ENCODE results near the gene GRIP1. TPM values are rescaled to one million over a fixed set of nuclear protein-coding genes. Genes with fewer than 3 reads are reported as not detected.

GRIP1 gene
- total and polyA plus RNA-seq, 2 of the 4 experiments (the other 2 are of a cell fraction) = under 0.01 to 0.07 TPM

- Histone ChIP-seq H2BK5ac (ENCODE audit: low read depth, low read length, poor library complexity, severe bottlenecking) (no peak overlapping the region), H3K27ac (ENCODE audit: insufficient read depth, low read length) (no peak overlapping the region), H3K4ac (ENCODE audit: low read depth, low read length) (no peak overlapping the region), H2AFZ (replicated peaks; ENCODE audit: low read length, poor library complexity) (no peak overlapping the region), H3K56ac (ENCODE audit: extremely low read depth, insufficient read depth, low read length) (no peak overlapping the region), H3K18ac (ENCODE audit: low read depth, low read length) (no peak overlapping the region), H3K14ac (replicated peaks; ENCODE audit: low read depth, low read length) (no peak overlapping the region), H3K4me2 (ENCODE audit: low read depth, low read length) (no peak overlapping the region), H3K79me1 (ENCODE audit: low read depth in 1 of 2, low read length in 2 of 2) (no peaks in the 10 kb centered on the region), H3K36me3 (ENCODE audit: control insufficient read depth, insufficient read depth, low read length) (no peaks in the 10 kb centered on the region), H4K20me1 (ENCODE audit: insufficient read depth, low read length) (no peaks in the 10 kb centered on the region), H3K27me3 (ENCODE audit: control insufficient read depth, insufficient read depth, low read length) (no peaks in the 10 kb centered on the region), H4K8ac (ENCODE audit: low read depth in 2 of 2, low read length in 2 of 2) (no peak overlapping the region), H3K9ac (ENCODE audit: low read depth, low read length) (no peak overlapping the region), H2BK15ac (ENCODE audit: low read depth, low read length) (no peak overlapping the region), H3K9me1 (ENCODE audit: insufficient read depth, low read length) (no peaks in the 10 kb centered on the region), H3K4me1 (ENCODE audit: control insufficient read depth, insufficient read depth, low read length) (no peaks in the 10 kb centered on the region), H3K9me3 (ENCODE audit: control insufficient read depth, insufficient read depth, low read length) (no peaks in the 10 kb centered on the region), H2AK9ac (replicated peaks; ENCODE audit: low read depth, low read length, poor library complexity) (no peak overlapping the region), H4K91ac (ENCODE audit: insufficient read depth, low read depth, low read length) (no peak overlapping the region), H3K23ac (ENCODE audit: low read depth, low read length) (no peak overlapping the region), H3K4me3 (ENCODE audit: insufficient read depth, low read depth, low read length) (no peak overlapping the region), H2BK120ac (ENCODE audit: low read depth, low read length) (no peak overlapping the region), H2BK20ac (ENCODE audit: low read depth, low read length) (no peak overlapping the region), H2AK5ac (ENCODE audit: low read depth, low read length) (no peak overlapping the region), H4K5ac (ENCODE audit: low read depth, low read length) (no peak overlapping the region)
- intact Hi-C loops (cut with micrococcal nuclease) (no loop called here), dilution Hi-C loops (cut with HindIII; ENCODE audit: low sequenced_read_pairs, unreplicated experiment) (no loop called here), in situ Hi-C loops (cut with MboI; ENCODE audit: low sequenced_read_pairs) (no loop called here)
- CTCF ChIA-PET = no interaction called here
- WGBS, 2 experiments (ENCODE audit: extremely low coverage in 2 of 2, insufficient read length in 1 of 2) = no CpG with 5 or more reads among the region's 5 CpGs
- POLR2A ChIA-PET (ENCODE audit: unreplicated experiment) = no interaction called here
- no TSS peak for BruUV-seq (replicated peaks)
- DNase-seq = no peak
- ATAC-seq (ENCODE audit: low read depth) = no peak
- TF ChIP-seq FOS (IDR thresholded peaks at IDR 0.05; ENCODE audit: low read depth, low read length) = no peak
- no peak for TF ChIP-seq RFX5 (IDR thresholded peaks at IDR 0.05; ENCODE audit: low read depth, low read length)
- no peak for TF ChIP-seq USF2 (IDR thresholded peaks at IDR 0.05; ENCODE audit: low read depth, low read length)
- TF ChIP-seq CTCF (conservative IDR thresholded peaks at IDR 0.05; ENCODE audit: low read depth, low read length) = no peak
- TF ChIP-seq RAD21 (IDR thresholded peaks at IDR 0.05; ENCODE audit: low read length) = no peak
- no peak for TF ChIP-seq BHLHE40 (IDR thresholded peaks at IDR 0.05; ENCODE audit: low read depth, low read length)
- TF ChIP-seq MAZ (IDR thresholded peaks at IDR 0.05; ENCODE audit: borderline replicate concordance, low read depth, low read length) = no peak
- no peak for TF ChIP-seq CHD1 (IDR thresholded peaks at IDR 0.05; ENCODE audit: low read depth, low read length)
Measured at GRCh38 chr12:66502911-66503310, 176.0 kb downstream of the GRIP1 start.
